ENCODE results near the gene TCEA2.

The TCEA2 gene

GRCh38 chr20:64067005-64067632, 4.1 kb downstream of the TCEA2 start:
- DNase-seq, result no peak

- no peak for DNase-seq
These were observed 4.8 kb downstream of the TCEA2 start for GRCh38 chr20:64067733-64068307.

DNA sequence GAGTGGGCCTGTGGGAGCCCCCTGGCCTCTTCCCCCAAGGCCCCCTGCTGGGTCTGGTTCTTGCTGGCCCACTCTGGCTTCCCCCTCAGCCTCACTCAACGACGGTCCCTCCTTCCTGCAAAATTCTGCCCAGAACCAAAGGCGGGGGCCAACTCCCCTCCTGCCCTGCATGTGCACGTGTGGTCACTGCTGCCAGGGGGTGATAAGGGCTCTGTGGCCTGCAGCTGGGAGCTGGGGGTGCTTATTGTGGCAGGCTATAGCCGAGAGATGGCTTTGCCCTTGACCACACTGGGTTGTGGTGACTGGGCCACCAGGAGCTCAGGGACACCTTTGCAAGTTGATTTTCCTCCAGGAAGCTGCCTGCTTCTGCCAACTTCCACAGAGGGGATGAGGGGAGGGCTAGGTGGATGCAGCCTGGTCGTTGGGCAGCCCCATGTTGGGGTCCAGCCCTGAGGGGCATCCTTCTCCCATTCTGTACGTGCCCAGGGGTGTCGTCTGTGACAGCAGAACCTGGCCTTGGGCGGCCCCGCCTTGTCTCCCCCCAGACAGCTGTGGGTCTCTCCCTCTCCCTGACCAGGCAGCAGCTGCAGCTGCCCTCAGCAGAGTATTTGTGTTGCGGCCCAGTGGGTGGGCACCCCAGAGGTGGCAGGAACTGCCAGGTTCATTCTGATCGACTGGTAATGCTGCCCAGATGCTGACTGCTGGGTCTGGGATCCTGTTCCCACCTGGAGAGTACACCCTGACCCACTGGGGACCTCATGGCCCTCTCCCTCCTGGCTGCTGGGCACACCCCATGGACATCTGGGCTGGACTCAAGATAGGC, 5.6 kb downstream of the TCEA2 start:
- DNase-seq, result no peak

- no peak for DNase-seq
These were observed 6.2 kb downstream of the TCEA2 start for GRCh38 chr20:64069209-64069613.

- no peak for DNase-seq
These were observed 6.7 kb downstream of the TCEA2 start for GRCh38 chr20:64069614-64070243.

- DNase-seq, result no peak
These were observed 7.4 kb downstream of the TCEA2 start for GRCh38 chr20:64070244-64070993.

DNA sequence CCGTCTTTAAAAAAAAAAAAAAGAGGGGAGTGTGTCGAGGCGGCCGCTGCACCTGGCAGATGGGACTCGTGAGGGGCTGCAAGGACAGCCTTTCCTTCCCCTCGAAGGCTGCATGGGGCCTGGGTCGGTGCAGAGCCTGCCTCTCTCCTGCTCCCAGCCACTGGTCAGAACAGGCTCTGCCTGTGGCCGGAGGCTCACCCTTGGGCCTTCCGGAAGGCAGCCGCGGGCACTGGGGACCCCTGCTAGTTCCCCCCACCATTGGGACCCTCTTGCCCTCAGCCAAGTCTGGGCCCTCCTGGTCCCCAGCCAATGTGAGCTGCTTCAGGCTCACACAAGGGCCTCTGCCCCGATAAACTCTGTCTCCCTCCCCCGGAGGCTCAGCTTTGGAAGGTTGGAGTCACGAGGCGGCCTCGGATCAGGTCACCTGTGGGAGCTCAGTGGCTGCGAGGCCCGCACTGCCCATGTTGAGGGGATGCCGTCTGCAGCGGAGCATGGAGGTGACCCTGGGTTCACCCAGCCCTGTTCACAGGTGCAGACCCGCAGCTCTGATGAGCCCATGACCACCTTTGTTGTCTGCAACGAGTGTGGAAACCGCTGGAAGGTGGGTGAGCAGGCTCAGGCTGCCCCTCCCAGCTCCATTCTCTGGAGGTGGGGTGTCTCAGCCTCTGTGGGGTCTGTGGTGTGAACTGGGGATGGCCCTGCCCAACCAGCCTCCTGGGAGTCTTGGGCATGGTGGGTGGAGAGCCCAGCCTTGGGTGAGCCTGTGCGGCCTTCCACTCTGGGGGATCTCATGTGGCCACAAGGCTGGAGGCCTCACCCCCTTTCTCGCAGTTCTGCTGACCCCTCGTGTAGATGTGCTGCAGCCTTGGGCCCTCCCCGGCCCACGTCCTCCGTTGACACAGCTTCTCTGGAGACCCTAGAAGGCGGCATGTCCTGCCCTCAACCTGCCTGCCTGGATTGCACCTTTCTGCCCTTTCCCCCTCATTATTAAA, 8.6 kb downstream of the TCEA2 start:
- DNase-seq, result no peak

GRCh38 chr20:64072498-64073063, 9.6 kb downstream of the TCEA2 start:
- DNase-seq, result no peak

DNA sequence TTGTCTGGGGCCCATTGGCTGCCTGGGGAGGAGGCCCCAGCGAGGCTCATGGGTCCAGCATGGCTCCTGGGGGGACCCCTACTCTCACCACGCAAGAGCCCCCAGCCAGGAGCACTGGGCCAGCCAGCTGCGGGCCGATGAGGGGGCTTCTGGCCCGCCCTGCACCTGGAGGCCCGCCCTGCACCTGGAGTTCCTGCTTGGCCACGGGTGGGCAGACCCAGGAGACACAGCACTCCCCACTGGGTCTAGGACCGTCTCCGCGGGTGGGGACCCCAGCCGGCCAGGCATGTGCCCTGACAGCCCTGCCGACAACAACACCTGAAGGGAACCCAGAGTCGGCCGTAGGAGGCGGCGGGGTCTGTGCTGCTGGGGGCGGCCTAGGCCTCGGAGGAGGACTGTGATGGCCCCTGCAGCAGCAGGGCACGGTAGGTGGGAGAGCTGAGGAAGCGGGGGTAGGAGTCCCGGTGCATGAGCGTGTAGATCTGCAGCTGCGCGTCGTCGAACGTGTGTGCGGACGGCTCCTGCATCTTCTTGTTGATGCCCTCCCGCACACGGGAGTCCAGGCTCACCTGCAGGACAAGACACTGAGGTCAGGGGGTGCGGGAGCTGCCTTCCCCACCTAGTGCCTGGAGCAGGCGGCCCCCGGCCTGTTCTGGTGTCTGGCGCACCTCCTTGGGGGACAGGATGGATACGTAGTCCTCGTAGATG, 10.6 kb downstream of the TCEA2 start:
- DNase-seq, result no peak

DNA sequence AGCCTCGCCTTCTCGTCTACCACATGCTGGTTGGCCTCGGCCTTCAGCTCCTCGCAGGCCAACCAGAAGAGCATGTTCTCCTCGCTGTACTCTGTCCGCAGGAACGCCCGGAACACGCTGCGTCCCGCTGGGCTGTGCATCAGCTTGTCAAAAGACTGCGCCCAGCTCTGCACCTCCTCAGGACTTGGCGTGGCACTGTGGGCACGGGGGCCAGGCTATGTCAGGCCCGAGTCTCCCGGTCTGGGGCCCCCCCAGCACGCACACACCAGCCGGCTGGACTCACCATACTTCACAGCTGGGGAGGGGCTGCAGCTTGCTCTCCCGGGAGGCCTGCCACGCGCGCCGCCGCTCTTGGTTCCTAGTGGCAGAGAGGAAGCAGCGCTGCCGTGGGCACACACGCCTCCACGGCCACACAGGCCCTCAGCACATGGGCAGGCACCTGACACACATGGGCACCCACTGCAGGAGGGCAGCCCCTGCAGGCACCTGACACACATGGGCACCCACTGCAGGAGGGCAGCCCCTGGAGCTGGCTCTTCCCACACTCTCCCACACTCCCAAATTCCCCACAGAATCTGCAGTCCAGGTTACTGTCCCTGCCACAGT, 11.3 kb downstream of the TCEA2 start:
- DNase-seq, result no peak

GRCh38 chr20:64074963-64075362, 12.0 kb downstream of the TCEA2 start:
- no peak for DNase-seq

- no peak for DNase-seq
These were observed 12.6 kb downstream of the TCEA2 start for GRCh38 chr20:64075556-64075955.

DNA sequence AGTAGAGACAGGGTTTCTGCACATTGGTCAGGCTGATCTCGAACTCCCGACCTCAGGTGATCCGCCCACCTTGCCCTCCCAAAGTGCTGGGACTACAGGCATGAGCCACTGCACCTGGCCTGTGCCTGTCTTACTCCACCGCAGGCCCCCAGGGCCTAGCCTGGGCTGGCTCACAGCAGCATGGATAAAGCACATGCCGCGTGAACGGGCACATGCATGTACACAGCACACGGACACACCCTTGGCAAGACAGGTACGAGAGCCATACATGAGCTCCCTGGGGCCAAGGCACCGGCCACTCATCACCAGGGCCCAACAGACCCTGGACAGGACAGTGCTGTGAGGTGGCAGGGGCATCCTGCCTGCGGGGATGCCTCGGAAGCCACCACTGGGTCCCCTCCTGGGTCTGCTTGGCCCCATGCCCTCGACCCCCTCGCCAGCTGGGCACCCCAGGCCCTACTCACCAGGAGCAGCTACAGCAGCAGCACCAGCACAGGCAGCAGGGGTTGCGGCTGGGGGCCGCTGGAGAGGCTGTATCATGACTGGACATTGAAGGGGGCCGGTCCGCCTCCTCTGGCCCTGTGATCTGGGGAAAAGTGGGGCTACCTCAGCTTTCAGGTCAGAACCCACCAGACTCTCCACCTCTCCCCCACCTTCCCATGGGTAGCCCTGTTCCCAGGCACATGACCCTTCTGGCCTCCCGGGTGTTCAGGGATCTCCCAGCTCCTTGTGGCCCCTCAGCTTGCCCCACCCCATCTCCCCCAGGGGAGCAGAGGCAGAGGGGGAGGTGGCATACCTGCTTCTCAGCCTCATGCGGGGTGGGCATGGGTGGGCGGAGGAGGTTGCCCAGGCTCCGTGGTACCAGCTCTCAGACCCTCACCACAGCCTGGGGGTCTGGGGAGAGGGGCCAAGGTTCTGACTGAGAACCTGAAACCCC, 13.3 kb downstream of the TCEA2 start:
- no peak for DNase-seq

- DNase-seq, result no peak
These were observed 14.1 kb downstream of the TCEA2 start for GRCh38 chr20:64077094-64077493.

DNA sequence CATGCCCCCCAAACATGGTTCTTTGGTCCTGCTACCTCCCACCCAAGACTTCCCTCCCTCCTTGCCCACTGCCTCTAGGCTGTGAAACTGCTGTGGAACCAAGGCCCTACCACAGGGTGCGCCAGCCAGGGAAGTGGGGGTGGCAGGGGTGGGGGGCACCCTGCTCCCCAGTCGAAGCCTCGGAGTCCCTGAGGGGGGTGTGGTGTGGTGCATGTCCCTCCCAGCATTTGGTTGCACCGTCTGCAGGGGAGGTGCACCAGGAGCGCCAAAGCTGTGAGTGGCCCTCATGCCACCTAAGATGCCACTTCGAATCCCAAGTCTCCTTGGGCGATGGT, 14.5 kb downstream of the TCEA2 start:
- DNase-seq, result no peak

DNA sequence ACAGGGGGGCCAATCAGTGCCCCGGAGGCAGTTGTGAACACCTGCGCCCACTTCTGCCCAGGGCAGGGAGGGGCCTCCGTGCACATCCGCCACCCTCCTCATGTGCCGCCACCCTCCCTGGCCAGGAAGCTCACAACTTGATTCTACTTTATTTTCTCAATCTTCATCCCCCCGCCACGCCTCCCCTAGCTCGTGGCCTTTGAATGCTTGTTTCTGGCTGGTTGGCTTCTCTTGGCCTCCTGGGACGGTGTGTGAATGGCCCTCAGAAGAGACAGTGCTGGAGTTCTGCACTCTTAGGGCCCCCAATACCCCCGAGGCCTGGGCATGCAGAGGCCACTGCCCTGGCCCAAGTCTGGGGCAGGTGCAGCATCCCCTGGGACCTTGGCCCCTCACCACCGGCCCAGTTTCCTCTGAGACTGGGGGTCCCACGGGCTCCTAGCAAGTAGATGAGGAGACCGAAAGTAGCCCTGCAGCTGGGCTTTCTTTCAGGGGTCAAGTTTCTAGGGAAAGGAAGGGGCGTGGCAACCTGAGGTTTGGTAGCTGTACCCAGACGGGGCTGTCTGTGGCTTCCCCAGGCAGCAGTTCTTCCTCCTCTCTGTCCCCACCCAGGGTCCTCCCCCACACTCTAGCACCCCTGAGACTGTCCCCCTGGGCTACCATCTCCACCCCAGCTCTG, 15.0 kb downstream of the TCEA2 start:
- DNase-seq, result no peak

DNA sequence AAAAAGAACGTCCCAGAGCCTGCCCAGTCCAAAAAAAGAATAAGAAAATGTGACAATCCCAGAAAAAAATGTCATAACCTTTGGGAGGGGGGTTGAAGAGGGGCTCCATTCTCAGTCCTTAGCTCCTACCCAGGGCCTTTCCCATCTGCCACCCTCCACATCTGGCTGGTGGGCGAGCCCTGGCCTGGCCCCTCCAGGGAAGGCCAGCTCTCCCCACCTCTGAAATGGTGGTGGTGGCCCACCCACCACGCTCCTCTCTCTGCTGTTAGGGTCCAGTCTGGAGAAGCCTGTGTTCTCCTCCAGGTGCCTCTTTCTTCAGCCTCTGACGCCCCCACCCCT, 15.9 kb downstream of the TCEA2 start:
- no peak for DNase-seq

- peak; percentile 86 for DNase-seq
These were observed 16.4 kb downstream of the TCEA2 start, which contains the start of gene RGS19 for GRCh38 chr20:64079273-64080012. Gene RGS19 (minus strand): TSS chr20:64079518. CDS start chr20:64076886, 2,632 bp downstream.

Data from right forelimb (tissue), 1 donor.